Measurements from ENCODE around the gene PTF1A.

Gene PTF1A

DNA sequence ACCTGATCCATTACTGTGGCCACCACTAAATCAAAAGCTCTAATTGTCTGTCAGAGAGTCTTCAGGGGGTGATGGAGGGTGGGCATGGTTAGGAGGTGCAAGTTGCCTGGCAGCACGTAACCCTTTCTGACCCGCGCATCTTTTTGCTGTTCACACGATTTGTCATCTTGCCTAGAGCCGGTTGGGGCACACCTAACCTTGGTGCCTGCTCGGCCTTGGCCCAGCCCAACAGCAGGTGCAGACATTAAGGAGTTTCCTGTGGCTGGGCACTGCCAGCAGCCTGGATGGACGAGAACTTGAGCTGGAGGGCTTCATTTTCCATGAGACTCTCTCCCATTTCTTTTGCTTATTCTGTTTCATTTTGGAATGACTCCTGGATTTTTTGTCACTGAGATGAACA lies 41.0 kb upstream of the PTF1A start:
- TF ChIP-seq CTCF (IDR thresholded peaks at IDR 0.05; ENCODE audit: low read depth, low read length, missing control alignments) = no peak
- H3K4me3 ChIP-seq (replicated peaks; ENCODE audit: low read depth, low read length) = no peak overlapping the region

GRCh38 chr10:23155169-23155568 lies 36.9 kb upstream of the PTF1A start:
- no peak for TF ChIP-seq CTCF (IDR thresholded peaks at IDR 0.05; ENCODE audit: low read depth, low read length, missing control alignments)
- no peak overlapping the region for H3K4me3 ChIP-seq (replicated peaks; ENCODE audit: low read depth, low read length)
- no peak for DNase-seq (ENCODE audit: extremely low read depth, low read depth)

More for the DNA sequence above, 41.0 kb upstream of the PTF1A start:
- no peak for DNase-seq (ENCODE audit: extremely low read depth, low read depth)

DNA sequence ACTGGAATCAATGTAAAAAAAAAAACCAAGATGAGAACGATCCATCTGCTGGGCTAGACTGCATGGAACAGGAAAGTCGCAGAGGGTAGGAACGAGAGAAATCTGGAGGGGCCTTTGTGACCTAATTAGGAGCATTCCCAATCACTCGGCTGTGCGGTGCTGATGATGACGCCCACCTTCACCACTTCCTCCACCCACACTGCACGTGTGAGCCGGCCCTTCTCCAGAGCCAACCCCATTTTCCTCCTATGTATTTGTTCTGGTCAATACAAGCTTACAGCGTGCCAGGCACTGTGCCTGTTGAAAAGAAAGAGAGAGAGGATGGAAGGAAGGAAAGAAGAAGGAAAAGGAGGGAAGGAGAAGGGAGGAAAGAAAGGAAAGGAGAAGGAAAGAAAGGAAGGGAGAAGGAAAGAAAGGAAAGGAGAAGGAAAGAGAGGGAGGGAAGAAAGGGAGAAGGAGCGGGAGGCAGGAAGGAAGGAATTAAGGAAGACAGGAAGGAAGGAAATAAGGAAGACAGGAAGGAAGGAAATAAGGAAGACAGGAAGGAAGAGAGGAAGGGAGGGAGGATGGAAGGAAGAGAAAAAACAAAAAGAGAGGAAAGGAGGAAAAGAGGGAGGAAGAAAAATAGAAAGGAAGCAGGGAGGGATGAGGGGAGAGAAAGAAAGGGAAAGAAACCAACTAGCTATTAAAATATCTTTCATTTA lies 35.5 kb upstream of the PTF1A start:
- no peak for DNase-seq (ENCODE audit: extremely low read depth, low read depth)
- TF ChIP-seq CTCF (IDR thresholded peaks at IDR 0.05; ENCODE audit: low read depth, low read length, missing control alignments) = no peak
- no peak overlapping the region for H3K4me3 ChIP-seq (replicated peaks; ENCODE audit: low read depth, low read length)

DNA sequence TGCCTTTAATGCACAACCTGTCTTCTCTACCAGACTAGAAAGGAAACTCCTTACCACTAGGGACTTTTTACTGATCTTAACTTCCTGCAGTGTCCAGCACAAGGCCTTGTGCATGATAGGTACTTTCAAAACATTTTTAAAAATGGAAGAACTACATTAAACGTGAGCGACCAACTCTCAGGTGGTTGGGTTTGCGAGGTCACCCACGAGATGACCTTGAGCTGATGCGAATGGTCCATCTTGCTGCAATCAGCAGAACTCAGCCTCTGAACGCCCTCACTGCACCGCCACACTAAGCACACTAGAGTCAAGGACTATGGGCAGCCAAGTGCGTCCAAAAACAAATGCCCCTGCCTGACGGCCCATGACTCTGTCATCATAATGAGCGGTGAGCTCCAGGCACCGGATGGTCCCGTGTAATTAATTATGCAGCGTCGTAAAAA lies 34.9 kb upstream of the PTF1A start:
- DNase-seq (ENCODE audit: extremely low read depth, low read depth) = no peak
- no peak for TF ChIP-seq CTCF (IDR thresholded peaks at IDR 0.05; ENCODE audit: low read depth, low read length, missing control alignments)
- no peak overlapping the region for H3K4me3 ChIP-seq (replicated peaks; ENCODE audit: low read depth, low read length)

- TF ChIP-seq CTCF (IDR thresholded peaks at IDR 0.05; ENCODE audit: low read depth, low read length, missing control alignments) = no peak
- no peak overlapping the region for H3K4me3 ChIP-seq (replicated peaks; ENCODE audit: low read depth, low read length)
- peak; percentile 5 for DNase-seq (ENCODE audit: extremely low read depth, low read depth)
Measured at GRCh38 chr10:23157691-23158369, 34.3 kb upstream of the PTF1A start.

DNA sequence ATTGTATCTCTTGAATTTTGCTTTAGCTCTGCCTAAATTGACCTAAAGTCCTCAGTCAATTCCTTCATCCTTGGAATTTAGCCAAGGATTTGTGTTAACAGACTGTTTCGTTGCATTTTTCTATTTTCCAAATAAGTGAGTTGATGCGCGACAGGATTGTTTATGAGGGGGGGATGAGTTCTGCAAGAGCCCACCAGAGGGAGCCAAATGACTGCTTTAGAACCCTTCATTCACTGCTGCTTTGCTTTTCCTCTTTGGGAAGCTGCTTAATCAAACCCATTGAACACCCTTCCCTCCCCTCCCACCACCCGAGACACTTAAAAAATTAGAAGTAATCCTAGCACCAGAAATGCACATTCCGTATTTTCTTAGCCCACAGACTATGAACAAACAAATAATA lies 33.7 kb upstream of the PTF1A start:
- peak; percentile 42 for DNase-seq (ENCODE audit: extremely low read depth, low read depth)
- H3K4me3 ChIP-seq (replicated peaks; ENCODE audit: low read depth, low read length) = no peak overlapping the region
- TF ChIP-seq CTCF (IDR thresholded peaks at IDR 0.05; ENCODE audit: low read depth, low read length, missing control alignments) = peak; percentile 83

Data from HFF-Myc (cell line).